GM18502 (cell line): ENCODE measurements around the gene MGLL.

ENCODE experiments used
- ATAC-seq: cut with Tn5 transposase; IDR thresholded peaks from one replicate; pipeline ENCODE4 v1.9.1; 2021; ENCODE audit warnings: mild to moderate bottlenecking; ENCODE audit not compliant: unreplicated experiment, poor library complexity

MGLL gene

DNA sequence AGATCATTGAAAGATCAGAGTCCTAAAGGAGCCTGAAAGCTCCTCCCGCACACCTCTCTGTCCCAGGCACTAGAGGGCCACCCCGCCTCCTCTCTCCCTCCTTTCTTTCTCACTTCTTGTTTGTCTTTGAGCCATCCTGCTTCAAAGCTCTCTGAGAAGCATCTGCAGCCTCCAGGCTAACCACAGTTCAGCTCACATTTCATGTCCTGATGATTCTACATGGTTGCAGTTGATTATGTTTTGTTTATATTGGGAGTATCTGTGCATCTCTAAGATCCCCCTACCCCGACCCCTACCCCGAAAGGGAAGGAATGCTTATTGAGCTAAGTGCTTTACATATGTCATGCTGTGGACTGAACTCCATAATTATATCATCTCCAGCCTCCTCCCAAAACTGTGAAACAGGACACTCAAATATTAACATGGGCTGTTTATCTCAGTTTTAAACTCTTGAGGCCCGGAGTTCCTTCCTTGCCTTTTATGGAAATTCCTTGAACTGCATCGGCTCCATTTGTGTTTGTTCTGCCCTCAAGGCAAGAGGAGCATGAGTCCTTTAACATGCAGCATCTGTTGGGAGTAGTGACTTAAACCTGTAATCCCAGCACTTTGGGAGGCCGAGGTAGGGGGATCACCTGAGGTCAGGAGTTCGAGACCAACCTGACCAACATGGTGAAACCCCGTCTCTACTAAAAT lies 30.9 kb downstream of the MGLL start:
- ATAC-seq, result peak; percentile 86

DNA sequence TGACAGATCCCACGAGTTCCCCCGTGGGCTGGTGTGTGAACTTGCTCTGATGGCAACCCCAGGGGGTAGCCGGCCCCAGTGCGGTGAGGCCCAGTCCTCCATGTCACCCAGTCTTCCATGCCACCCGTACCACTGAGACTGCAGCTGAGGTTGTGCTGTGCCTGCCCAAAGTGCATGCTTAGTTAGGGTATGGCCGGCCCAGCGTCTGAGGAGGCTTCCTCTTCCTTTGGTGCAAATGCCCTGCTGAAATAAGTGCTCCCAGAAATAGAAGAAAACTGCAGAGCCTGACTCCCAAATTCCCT lies 31.5 kb downstream of the MGLL start:
- ATAC-seq, result peak; percentile 22

DNA sequence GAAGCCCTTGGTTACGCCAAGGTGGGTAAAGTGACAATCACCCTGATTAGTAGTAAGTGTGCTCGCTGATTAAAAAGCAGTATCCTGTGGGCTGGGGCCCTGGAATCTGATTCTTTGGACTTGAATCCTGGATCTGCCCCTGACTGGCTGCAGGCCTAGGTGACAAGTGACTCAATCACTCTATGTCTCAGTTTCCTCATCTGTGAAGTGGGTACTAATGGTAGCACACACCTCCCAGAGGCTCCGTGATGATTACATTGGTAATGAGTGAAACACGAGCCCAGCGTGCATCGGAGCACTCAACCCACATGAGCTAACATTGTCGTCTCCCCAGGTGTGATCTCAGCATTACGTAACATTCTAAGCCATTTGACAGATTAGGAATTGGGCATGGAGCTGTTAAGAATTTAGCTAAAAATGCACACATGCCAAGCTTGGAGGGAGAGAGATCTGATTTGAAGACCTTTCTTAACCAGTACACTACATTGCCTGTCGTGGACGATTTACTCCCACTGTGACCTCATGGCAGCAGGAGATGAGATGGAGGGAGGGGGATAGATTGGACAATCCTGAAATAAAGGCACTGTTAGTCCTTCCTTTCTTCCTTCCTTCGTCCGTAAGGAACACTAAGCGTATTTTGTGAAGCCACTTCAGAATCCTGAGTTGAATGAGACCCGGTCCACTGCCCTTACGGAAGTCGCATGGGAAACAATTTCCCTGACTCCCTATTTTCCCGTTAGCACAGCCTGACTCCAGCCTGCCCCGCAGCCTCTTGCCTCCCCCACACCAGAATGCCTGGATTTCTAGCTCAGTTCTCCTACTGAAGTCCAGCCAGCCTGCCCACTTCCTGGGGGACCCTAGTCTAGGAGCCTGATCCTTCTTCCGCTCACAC lies 32.1 kb downstream of the MGLL start:
- no peak for ATAC-seq

DNA sequence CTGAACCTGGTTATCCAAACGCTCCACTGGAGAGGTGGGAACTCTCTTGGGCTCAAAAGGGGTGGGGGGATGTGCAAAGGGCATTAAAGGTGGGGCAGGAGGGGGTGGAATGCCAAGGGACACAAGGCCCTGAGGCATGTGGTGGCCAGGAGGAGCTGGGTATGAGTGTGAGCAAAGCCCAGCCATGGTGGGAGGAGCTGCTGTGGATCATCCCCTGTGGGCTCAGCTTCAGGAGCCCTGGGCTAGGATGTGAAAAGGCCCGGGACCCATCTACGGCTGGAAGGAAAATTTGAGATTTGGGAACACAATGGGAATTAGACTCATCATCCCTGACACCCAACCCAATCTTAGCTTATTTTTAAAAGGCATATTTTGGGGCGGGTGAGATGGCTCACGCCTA lies 33.3 kb downstream of the MGLL start:
- ATAC-seq, result no peak

DNA sequence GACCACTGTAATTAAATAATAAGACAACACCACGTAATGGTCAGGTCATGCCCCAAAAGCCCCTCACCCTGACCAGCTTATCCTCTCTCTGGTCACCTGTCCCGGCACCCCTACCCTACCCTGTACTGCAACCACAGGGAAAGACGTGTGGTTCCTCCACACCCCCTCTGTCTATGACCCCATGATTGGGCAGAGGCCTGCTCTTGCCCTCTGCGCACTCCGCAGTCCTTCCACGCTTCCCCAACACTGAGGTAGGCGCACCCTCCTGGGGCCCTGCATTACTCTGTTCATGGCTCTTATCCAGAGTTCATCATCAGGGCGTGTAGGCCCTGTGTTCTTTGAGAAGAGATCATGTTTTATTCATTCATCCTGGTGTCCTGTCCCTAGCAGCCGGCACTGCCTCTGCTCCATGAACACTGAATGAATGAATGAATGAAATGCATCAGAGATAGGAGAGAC lies 33.8 kb downstream of the MGLL start:
- ATAC-seq, result no peak

DNA sequence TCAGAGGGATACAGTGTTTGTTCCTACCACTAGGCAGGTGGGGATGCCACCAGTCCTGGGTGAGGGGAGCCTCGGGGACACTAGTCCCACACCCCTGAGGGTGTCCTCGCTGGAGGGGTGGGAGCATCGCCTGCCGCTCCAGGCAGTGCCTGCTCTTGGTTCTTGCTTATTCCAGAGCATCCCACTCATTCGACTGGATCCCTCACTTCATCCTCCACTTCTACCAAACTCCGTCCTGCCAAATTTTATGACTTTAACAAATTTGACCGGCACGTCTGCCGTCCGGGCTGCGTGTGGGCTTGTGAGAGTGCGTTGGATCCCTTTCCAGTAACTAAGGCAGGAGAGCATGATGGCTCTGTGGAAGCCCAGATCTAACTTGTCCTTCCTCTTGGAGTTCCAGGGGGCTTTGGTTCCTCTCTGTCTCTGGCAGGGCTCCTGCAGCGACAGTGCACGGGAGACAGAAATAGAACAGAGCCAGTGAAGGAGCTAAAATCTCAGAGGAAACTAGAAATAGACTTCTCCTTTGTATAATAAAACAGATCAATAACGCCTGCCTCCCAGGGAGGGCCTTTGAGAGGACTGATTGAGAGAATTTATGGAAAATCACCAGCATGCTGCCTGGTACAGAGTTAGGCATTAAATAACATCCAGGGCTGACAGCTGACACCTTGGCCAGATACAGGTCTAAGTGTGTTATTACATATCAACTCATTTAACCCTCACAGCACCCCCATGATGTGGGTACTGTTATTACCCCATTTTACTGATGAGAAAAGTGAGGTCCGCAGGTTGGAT lies 34.5 kb downstream of the MGLL start:
- ATAC-seq, result no peak

DNA sequence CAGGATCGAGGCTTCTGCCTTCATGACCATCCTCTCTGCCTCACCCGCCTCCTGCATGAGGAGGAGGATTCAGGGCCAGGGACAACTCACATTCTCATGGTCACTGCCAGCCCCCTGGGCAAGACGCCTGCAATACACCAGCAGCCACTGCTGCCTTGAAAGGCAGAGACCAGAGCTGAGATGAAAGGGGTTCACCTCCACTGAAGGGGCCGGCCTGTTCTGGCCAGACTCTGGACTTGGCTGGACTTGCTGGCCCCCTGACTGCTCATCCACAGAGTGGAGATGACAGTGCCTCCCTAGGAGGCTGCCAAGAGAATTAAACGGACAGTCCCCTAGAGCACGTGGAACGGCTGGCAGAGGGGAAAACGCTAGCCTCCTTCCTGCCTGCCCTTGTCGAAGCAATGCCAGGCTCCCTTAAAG lies 35.2 kb downstream of the MGLL start:
- no peak for ATAC-seq

DNA sequence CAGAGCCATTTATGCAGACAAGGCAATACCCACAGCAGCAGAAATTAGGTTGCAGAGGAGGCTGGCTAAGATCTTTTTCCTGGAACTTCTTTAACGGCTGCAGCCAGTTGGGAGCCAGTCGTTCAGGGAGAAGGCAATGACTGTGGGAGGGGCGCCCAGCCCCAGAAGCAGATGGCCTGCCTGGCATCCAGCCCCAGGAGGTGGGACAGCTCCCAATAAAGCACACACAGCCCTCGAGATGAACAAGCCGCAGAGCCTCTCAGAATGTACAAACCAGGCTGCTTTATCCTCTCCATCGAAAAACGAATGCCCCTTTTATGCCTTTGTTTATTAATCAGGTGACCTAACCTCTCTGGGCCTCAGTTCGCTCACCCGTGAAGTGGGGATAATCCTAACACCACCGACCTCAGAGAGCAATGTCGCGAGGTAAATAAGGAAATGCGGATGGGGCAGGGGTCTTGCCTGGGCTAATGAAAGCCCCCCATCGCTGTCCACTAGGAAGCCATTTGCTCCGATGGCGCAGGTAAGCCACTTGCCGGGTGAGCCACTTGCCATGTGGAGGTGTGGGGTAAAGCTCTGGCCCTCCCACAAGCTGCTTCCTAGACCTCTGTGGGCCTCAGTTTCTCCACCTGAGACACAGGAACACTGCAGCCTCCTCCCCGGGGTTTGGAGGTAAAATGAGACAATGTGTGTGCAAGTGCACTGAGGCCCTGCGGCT lies 35.8 kb downstream of the MGLL start:
- no peak for ATAC-seq

DNA sequence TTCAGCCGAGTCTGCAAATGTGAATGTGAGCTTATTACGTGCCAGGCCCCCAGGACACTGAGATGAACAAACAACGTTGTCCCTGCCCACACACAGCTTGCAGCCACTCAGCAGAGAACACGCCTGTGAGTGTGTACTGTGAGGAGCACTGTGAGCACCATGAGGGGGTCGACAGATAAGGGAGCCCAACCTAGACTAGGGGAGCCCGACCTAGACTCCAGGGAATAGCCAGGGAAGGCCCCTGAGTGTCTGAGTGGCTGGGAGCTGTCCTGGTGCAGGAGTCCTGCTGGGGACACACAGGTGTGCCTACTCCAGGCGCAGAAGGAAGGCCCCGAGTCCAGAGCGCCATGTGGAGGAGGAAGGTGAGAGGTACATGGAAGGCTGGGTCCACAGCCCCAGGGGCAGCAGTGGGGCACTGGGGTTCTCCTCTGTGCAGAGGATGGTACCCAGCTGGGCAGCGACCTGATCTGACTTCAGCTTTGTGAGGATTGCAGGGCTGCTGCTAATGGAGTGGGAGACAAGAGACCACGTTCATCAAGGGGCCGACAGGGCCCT lies 36.5 kb downstream of the MGLL start:
- ATAC-seq, result no peak

DNA sequence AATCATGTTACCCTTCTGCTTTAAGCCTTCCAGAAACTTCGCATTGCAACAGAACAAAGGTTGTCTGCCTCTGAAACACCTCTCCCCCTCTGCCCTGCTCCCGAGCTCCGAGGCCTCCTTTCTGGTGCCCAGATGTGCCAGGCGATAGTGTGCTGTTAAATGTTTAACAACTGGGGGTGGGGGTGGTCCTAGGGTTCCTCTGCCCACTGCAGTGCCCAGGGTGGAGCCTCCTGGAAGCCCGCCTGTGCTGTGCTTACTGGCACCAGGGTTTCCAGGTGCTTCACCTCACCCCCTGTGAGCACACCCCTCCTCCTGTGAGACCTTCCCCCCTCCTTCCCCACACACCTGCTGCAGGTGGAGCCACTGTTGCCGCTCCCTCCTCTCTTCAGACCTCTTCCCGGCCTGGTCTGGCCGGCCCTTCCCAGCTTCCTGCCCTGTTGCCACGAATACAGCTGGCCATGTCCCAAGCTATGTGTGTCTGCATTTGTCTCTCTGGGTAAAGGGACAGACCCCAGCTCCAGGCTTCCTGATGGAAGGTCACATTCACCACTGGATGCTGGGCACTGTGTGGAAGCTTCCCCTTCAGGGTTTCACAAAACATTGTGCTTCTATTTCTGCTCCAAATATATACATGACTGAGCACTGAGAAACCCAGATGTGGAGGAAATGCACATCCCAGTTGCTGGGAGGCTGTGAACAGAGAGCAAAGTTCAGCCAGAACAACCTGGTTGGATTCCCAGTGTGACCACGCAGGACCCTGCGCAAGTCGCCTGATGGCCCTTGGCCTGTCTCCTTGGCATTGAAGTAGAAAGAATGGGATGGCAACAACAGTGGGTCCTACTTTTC lies 37.2 kb downstream of the MGLL start:
- no peak for ATAC-seq

DNA sequence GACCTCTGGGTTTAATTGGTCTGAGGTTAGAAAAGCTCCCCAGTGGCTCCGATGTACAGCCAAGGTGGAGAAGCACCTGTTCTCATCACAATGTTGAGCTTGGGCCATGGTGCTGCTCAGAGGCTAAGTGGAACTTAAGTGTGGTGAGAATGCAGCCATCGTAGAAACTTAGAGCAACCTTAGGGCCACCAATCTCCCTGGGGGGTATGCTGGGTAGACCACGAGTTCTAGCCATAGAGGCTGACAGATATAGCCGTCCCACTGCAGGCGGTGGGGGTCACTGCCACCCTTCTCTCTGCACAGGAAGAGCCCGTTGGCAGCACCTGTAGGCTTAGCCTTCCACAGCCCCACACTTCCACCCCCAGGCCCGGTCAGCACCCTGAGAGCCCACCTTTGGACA lies 38.0 kb downstream of the MGLL start:
- no peak for ATAC-seq

DNA sequence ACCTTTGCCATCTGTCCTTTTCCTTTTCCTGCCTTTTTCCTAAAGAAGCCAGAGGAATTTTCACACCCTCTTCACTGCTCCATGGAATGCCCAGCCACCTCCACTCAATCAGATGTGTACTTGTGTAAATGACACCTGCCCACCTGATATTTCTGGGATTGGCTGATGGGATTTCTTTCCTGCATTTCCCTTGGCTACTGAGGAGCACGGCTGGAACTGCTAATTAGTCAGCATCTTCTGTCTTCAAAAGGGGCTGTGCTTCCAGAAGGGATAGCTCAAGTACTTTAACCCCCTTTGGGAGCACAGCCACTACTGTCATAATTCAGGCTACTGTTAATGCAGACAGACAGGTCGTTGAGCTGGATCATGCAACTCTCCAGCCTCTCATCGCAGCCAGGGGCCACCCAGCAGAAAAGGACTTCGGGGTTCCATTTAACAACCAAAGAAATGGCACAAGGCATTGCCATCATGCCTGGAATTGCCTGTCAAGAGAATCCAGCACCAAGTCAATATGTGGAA lies 38.6 kb downstream of the MGLL start:
- ATAC-seq, result no peak

DNA sequence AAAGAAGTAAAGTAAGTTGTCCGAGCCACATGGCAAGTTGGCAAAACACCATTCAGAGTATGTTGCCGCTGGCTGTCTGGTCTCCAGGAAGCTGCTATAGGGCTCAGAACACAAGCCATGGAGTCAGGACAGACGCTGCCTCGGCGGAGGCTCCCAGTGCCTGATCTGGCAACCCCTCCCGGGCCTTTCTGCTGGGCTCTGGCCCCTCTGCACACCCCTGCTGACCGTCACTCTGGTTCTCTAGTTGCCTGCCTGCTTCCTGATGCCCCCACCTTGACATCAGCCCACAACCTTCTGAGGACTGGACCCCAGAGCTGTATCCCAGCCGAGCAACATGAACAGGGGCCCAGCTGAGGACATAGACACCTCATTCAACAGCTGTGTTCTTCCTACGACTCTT lies 39.1 kb downstream of the MGLL start:
- ATAC-seq, result no peak

DNA sequence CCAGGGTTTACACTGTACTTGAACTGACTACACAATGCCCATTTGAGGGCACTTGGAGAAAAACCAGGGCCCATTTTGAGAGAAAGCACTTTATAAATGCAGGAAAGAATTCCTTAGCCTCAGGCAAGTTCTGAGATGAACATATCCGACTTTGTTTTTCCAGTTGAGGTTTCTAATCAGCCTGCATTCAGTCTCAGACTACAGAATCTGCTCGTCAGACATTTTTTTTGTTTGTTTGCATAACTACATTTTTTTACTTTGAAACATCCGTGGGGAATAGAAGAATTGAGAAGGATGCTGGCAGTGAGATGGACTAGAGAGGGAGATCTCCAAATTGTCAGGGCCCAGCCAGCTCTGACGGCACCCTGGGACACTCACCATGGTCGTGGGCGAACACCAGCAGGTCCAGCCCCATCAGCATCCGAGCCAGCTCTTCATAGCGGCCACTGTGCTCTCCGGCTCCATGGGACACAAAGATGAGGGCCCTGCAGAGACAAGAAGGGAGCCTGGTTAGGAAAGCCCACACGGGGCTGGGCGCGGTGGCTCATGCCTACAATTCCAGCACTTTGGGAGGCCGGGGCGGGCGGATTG lies 40.8 kb downstream of the MGLL start:
- no peak for ATAC-seq

DNA sequence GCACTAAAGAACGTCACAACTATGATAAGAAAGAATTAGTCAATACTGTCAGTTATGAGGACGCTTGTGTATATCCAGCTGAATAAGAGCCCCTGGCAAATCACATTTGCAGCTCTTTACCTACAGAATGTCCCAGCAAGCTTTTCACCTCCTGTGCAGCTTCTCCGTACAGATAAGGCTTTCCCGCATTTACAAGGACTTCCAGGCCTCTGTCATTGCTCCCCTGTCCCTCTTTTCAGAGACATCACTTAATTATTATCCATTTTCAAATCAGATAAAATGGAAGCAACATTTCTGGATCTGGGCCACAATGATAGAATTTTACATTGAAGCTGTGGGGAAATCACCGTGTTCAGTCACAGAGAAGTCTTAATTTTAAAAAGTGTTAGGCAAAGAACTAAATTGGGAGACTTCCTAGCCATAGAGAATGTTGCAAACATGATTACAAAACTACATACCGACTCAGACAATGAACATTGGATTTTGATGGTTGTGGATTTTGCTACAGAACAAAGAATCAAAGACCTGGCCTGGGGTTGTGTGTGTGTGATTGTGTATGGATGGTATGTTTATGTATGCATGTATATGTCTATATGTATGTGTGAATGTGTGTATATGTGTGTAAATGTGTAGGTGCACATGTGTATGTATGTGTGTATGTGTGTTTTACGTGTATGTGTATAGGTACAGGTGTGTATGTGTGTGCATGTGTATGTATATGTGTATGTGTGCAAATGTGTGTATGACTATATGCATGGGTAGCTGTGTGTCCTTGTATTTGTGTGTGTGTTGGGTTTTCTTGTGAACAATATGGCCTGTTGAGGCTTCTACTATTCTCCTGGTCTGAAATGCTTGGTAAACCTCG lies 41.5 kb downstream of the MGLL start:
- ATAC-seq, result no peak

DNA sequence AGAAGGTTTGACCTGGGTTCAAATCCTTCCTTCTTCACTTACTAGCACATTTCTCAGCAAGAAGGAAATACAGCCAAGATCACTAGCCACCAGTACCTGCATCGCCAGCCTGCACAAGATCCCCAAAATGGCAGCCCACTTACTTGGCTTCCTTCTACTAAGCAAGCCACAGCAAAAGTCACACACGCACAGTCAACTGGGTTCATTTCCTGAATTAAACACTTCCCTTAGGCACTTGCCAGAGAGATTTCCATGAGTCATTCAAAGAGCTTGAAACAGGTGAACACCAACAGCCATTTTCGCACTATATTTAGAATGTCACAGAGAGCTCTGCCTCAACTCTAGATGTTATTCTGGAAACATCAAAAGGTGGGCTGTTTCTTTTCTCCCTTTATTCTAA lies 42.6 kb downstream of the MGLL start:
- no peak for ATAC-seq

DNA sequence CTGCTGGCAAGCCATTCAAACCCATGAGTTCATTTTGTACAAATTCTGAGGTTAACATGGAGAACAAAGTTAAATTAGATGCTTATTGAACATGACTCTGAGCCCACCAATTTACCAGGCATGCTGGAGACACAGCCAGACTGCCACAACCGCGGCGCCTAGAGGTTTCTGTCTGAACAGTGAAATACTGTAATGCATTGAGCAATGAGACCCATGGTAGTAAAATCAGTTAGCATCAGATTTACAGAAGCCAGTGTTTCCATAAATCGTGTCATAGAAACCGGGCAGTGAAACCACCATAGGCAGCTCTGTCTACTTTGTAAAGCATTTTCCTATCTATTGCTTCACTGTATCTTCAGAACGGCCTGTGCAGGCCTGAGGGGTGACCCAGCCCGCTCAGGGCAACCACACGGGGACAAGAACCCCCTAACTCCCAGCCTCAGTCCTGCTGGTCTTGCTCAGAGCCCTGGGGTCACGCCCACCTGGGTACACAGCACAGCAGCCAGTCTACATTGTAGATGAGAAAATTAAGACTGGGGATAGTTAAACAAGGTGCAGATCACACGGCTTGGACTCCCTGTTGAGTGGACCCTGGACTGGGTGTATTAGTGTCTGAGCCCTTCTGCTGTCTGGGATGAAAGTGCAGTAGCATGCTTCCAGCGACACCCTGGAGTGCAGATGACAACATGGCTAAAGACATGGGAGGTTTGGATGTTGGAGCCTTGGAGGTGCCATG lies 44.2 kb downstream of the MGLL start:
- ATAC-seq, result no peak
